Stimulated activated CD8-positive, alpha-beta memory T cell treated with anti-CD3 and anti-CD28 coated beads, Interleukin-12 subunit alpha, Interleukin-12 subunit beta, amount 100 ng/mL, for 24 hours (primary cell): ENCODE results near the gene MADCAM1.

Experiments used
- DNase-seq: peaks from one replicate; pipeline ENCODE4 v3.0.0-alpha.2; 2020; ENCODE audit errors: extremely low read depth

MADCAM1 gene

DNA sequence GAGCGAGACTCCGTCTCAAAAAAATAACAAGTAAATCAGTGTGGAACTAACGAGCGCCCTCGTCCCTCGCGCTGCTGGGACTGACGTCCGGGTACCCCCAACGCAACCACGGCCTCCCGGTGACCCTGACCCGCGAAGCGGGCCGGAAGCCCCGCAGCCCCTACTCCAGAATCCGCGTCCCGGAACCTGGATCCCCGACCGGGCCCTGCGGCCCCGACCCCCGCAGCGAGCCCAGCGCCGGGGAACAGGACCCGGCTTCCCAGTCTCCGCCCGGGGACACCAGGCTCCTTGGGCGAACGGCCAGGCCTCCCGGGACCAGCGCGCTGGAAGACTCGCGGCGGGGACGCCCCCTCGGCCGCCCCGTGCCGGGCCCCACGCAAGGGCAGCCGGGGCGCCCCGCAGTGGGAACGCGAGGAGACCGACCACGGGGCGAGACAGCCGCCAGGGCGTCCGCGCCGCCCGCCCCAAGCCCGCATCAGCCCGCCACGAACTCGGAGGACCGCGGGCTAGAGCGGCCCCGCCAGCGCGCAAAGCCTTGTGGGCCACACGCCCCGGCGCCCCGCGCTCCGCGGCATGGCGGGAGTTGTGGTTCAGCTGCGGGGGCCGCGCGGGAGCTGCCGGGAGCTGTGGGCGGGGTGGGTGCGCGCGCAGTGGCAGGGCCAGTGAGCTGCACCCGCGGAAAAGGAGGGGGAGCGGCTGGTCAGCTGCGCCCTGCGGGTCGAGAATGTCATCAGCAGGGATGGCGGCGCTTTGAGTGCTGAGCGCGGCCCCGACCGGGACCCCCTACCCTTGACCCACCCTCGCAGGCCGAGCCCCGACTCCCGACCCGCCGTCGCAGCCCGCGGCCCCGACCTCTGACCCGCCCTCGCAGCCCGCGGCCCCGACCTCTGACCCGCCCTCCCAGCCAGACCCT is 7.5 kb upstream of the MADCAM1 start:
- peak; percentile 85 for DNase-seq

DNA sequence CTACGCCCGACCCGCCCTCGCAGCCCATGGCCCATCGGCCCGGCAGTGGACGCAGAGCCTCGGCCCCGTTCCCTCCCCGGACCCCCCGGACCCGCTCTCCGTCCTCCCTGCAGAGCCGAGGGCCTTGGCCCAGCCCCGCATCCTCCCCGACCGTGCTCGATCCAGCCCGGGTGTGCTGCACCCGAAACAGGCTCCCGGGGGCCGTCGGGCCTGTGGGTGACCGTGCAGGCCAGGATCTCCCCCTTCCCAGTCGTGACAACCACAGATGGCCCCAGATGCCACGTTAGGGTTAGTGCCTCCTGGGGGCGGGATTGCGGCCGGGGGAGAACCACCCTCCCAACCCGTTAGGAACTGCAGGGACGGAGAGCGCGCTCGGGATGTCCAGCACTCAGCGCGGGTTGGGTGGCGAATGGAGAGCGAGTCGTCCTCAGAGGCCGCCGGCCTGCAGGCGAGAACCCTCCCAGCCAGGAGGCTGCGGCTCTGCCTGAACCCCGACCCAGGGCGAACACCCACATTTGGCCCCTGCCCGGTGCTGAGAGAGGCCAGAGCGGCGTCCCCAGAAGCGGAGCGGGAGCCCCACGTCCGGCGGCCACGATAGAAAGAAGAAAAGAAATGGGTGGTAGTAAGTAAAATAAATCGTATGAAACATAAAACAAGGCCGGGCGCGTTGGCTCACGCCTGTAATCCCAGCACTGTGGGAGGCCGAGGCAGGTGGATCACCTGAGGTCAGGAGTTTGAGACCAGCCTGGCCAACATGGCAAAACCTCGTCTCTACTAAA is 6.7 kb upstream of the MADCAM1 start:
- no peak for DNase-seq

DNA sequence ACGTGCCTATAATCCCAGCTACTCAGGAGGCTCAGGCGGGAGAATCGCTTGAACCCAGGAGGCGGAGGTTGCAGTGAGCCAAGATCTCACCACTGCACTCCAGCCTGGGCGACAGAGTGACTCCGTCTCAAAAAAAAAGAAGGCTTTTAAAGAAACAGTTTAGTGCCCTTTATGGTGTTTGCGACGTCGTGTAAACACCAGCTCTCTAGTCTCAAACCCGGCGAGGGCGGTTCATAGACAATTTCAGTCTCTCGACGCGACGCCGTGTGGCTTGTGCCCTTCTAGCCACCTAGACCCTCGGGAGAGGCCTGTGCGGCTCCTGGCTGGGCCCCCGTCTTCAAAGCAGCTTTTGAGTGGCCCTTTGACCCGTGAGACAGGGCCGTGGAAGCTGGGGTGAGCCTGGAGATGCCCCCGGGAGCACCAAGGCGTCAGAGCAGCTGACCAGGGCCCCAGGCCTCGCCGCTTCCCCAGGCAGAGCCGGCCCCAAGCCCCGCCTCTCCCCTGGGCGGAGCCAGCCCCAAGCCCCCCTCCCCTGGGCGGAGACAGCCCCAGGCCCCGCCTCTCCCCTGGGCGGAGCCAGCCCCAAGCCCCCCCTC is 5.0 kb upstream of the MADCAM1 start:
- no peak for DNase-seq

DNA sequence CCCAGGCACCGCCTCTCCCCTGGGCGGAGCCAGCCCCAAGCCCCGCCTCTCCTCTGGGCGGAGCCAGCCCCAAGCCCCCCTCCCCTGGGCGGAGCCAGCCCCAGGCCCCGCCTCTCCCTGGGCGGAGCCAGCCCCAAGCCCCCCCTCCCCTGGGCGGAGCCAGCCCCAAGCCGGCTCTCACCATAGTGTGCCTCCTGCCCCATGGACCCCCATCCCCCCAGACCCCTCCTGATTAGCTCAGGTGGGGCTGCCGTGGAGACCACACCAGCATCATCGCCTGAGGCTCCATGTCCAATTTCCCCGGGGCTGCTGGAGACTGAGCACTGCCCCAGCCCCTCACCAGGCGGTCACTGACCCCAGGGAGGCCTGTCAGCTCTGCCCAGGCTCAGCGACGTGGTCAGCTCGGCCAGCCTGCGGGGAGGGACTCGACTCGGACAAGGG is 4.2 kb upstream of the MADCAM1 start:
- DNase-seq = no peak

GRCh38 chr19:493391-494170 is 2.7 kb upstream of the MADCAM1 start:
- no peak for DNase-seq

- DNase-seq = no peak
Measured at GRCh38 chr19:494171-495080, 1.9 kb upstream of the MADCAM1 start.

DNA sequence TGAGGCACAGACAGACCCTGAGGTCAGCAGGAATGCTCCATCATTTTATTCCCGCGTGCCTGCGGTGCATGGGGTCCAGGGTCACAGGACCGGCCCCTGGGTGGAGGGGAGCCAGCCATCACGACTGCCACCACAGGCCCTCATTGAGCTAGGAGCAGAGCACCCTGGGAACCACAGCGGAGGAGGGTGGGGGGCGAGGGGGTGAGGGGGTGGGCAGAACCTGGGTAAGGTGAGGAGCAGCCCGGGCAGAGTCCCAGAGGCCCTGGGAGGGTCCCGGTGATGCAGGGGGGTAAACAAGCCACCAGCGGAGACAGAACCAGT is 1.2 kb upstream of the MADCAM1 start:
- no peak for DNase-seq

GRCh38 chr19:495402-496111 is 729 bp upstream of the MADCAM1 start:
- DNase-seq = no peak

- DNase-seq = no peak
Measured at GRCh38 chr19:496986-497385, 700 bp downstream of the MADCAM1 start.

GRCh38 chr19:497491-497868 is 1.2 kb downstream of the MADCAM1 start:
- DNase-seq = no peak

GRCh38 chr19:497869-498510 is 1.7 kb downstream of the MADCAM1 start:
- no peak for DNase-seq

- no peak for DNase-seq
Measured at GRCh38 chr19:498511-498891, 2.2 kb downstream of the MADCAM1 start.

- no peak for DNase-seq
Measured at GRCh38 chr19:498977-499623, 2.8 kb downstream of the MADCAM1 start.

- no peak for DNase-seq
Measured at GRCh38 chr19:501646-502045, 5.4 kb downstream of the MADCAM1 start.

- DNase-seq = no peak
Measured at GRCh38 chr19:504616-505015, 8.3 kb downstream of the MADCAM1 start.

DNA sequence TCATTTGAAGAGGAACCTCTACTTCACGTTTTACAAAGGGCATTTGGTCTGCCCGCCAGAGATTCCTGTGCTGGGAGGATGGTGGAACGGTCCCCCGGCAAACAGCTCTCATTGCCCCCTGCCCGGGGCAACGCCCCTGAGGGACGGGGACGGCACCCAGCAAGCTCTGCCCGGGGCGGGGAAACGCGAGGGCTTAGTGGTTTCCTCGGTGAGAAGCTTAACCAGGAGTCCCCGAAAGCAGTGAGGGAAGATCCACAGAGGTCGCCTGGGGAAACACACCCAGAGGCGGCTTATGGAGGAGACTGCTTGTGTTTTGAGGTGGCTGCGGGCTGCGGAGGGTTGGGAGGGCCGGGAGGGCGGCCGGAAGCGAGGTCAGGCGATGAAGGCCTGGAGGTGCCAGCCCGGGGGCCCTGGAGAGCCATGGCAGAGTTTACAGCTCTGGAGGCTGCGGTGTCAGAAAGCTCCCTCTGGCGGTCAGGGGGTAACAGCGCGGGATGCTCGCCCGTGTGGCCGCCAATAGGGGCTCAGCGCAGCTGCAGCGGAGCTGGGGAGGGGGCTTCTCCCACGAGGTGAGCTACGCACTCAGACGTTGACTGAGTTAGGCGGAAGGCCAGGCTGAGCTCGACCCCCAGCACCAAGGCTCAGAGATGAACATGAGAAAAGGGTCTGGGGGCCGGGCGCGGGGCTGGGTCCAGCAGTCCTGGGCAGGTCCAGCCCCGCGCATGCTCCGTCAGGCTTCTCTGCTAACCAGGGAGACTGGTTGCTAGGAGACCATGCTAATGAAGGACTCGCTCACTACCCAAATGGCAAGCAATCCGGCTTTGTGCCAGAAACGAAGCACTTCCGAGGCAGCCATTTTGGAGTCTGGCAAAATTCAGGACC is 10.4 kb downstream of the MADCAM1 start:
- peak; percentile 88 for DNase-seq

DNA sequence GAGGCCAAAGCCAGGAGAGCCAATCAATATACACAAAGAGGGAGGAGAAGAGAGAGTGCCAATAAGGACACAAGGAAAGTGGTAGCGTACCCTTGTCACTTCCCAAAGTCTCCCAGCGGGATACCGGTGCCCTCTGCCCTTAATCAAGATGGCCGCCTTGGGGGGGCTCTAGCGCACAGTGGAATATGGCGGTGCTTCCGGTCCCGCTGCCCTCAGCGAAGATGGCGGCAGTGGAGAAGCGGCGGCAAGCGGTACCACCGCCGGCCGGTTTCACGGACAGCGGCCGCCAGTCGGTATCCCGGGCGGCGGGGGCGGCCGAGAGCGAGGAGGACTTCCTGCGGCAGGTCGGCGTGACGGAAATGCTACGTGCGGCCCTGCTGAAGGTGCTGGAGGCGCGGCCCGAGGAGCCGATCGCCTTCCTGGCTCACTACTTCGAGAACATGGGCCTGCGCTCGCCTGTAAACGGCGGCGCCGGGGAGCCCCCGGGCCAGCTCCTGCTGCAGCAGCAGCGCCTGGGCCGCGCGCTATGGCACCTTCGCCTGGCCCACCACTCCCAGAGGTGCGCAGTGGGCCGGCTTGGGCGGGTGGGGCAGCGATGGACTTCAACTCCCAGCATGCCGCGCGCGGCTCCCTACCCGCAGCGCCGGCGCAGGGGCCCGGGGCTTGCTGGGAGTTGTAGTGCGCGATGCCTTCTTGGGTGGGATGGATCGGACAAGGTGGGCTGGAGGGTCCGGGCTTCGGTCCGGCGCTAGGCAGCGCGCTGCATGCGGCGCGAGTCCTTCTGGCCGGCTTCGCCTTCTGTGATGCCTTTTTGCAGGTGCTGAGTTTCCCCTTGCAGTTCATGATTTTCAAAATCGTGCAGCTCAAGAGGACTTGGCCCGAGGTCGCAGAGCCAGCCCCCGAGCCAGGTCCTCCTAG is 11.3 kb downstream of the MADCAM1 start, which contains the start of gene TPGS1:
TSS of gene TPGS1 (plus strand) at position 212 of the 918 bp plus-strand sequence. CDS start at position 222, 10 bp downstream.
- DNase-seq = peak; percentile 68
